Measurements from ENCODE around the gene PNRC1.
"Not testable (repeated sequence)": the region's sequence is repeated elsewhere in the genome, so short reads cannot be mapped to it uniquely, and the experiment has no call there.

DNA sequence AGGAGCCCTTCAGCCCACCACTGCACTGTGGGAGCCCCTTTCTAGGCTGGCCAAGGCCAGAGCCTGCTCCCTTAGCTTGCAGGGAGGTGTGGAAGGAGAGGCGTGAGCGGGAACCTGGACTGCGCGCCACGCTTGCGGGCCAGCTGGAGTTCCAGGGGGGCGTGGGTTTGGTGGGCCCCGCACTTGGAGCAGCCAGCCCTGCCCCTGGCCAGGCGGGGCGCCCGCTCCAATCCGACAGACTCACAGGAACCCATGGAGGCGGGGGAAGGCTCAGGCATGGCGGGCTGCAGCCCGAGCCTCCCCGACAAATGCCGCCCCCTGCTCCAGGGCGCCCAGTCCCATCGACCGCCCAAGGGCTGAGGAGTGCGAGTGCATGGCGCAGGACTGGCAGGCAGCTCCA lies 15.6 kb upstream of the PNRC1 start:
- TF ChIP-seq, protein P1, sequence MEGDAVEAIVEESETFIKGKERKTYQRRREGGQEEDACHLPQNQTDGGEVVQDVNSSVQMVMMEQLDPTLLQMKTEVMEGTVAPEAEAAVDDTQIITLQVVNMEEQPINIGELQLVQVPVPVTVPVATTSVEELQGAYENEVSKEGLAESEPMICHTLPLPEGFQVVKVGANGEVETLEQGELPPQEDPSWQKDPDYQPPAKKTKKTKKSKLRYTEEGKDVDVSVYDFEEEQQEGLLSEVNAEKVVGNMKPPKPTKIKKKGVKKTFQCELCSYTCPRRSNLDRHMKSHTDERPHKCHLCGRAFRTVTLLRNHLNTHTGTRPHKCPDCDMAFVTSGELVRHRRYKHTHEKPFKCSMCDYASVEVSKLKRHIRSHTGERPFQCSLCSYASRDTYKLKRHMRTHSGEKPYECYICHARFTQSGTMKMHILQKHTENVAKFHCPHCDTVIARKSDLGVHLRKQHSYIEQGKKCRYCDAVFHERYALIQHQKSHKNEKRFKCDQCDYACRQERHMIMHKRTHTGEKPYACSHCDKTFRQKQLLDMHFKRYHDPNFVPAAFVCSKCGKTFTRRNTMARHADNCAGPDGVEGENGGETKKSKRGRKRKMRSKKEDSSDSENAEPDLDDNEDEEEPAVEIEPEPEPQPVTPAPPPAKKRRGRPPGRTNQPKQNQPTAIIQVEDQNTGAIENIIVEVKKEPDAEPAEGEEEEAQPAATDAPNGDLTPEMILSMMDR (conservative IDR thresholded peaks at IDR 0.05), result not testable (repeated sequence)
- TF ChIP-seq EZH2 (IDR thresholded peaks at IDR 0.05; ENCODE audit: low read depth), result not testable (repeated sequence)

Data from PC-9 (cell line).